H9 (cell line): Measurements from ENCODE around the gene SLC30A9. TPM values are rescaled to one million over a fixed set of nuclear protein-coding genes. Genes with fewer than 3 reads are reported as not detected.

Source experiments
- DNase-seq: peaks from one replicate; pipeline ENCODE4 v3.0.0-alpha.2; 2017
- H2AFZ ChIP-seq: one replicate; pipeline ENCODE4 v1.6.1; 2013; ENCODE audit warnings: mild to moderate bottlenecking, low read length, control low read depth, moderate library complexity
- H2AK5ac ChIP-seq: 2 replicates; pipeline ENCODE4 v1.6.1; 2013; ENCODE audit warnings: low read length, control low read depth, mixed read lengths; ENCODE audit not compliant: insufficient read length
- H2BK120ac ChIP-seq: one replicate; pipeline ENCODE4 v1.6.1; 2013; ENCODE audit warnings: low read depth, mild to moderate bottlenecking, low read length, control low read depth, inconsistent platforms; ENCODE audit not compliant: poor library complexity, severe bottlenecking
- H2BK12ac ChIP-seq: 2 replicates; pipeline ENCODE4 v1.6.1; 2013; ENCODE audit warnings: low read length, control low read depth, mixed read lengths, low read depth; ENCODE audit not compliant: insufficient read length
- H2BK15ac ChIP-seq: 2 replicates; pipeline ENCODE4 v1.6.1; 2013; ENCODE audit warnings: low read depth, low read length, control low read depth
- H2BK20ac ChIP-seq: one replicate; pipeline ENCODE4 v1.6.1; 2013; ENCODE audit warnings: low read depth, mild to moderate bottlenecking, low read length, control low read depth, inconsistent platforms; ENCODE audit not compliant: poor library complexity, severe bottlenecking
- H2BK5ac ChIP-seq: 2 replicates; pipeline ENCODE4 v1.6.1; 2013; ENCODE audit warnings: low read length, control low read depth, mixed read lengths; ENCODE audit not compliant: insufficient read length
- H3K14ac ChIP-seq: 2 replicates; pipeline ENCODE4 v1.6.1; 2013; ENCODE audit warnings: low read length, control low read depth; ENCODE audit not compliant: insufficient read depth
- H3K18ac ChIP-seq: 2 replicates; pipeline ENCODE4 v1.6.1; 2013; ENCODE audit warnings: low read depth, mild to moderate bottlenecking, mixed read lengths, low read length, control low read depth; ENCODE audit not compliant: insufficient read length
- H3K23ac ChIP-seq: 2 replicates; pipeline ENCODE4 v1.6.1; 2013; ENCODE audit warnings: low read length, control low read depth, mixed read lengths, low read depth; ENCODE audit not compliant: insufficient read length
- H3K23me2 ChIP-seq: 2 replicates; pipeline ENCODE4 v1.6.1; 2013; ENCODE audit warnings: low read depth, mild to moderate bottlenecking, mixed read lengths, low read length, control low read depth; ENCODE audit not compliant: insufficient read length, poor library complexity, severe bottlenecking
- H3K27ac ChIP-seq: 2 replicates; pipeline ENCODE4 v1.5.1; 2013; ENCODE audit warnings: low read length, control low read depth, mixed read lengths, low read depth; ENCODE audit not compliant: insufficient read length
- H3K27me3 ChIP-seq: 2 replicates; pipeline ENCODE4 v1.6.1; 2013; ENCODE audit warnings: low read length, control low read depth, inconsistent platforms; ENCODE audit not compliant: insufficient read depth
- H3K4ac ChIP-seq: 2 replicates; pipeline ENCODE4 v1.6.1; 2013; ENCODE audit warnings: low read depth, mild to moderate bottlenecking, control low read depth, inconsistent platforms, low read length, moderate library complexity
- H3K4me1 ChIP-seq: 2 replicates; pipeline ENCODE4 v1.6.1; 2013; ENCODE audit warnings: low read length, control low read depth, inconsistent platforms; ENCODE audit not compliant: insufficient read depth
- H3K4me2 ChIP-seq: 2 replicates; pipeline ENCODE4 v1.6.1; 2013; ENCODE audit warnings: low read length, control low read depth, mixed read lengths; ENCODE audit not compliant: insufficient read length, insufficient read depth
- H3K56ac ChIP-seq: 2 replicates; pipeline ENCODE4 v1.6.1; 2013; ENCODE audit warnings: low read depth, mild to moderate bottlenecking, mixed read lengths, low read length, control low read depth; ENCODE audit not compliant: insufficient read length
- H3K79me1 ChIP-seq: 2 replicates; pipeline ENCODE4 v1.6.1; 2013; ENCODE audit warnings: low read depth, mild to moderate bottlenecking, moderate library complexity, low read length, control low read depth, inconsistent platforms; ENCODE audit not compliant: insufficient read depth, poor library complexity, severe bottlenecking
- H3K79me2 ChIP-seq: 2 replicates; pipeline ENCODE4 v1.6.1; 2013; ENCODE audit warnings: low read length, control low read depth, inconsistent platforms; ENCODE audit not compliant: insufficient read depth
- H3K9ac ChIP-seq: 2 replicates; pipeline ENCODE4 v1.6.1; 2013; ENCODE audit warnings: low read length, control low read depth, mixed read lengths; ENCODE audit not compliant: insufficient read length; ENCODE audit errors: extremely low read depth
- H3K9me3 ChIP-seq: one replicate; pipeline ENCODE4 v1.6.1; 2013; ENCODE audit warnings: low read depth, low read length, inconsistent platforms; ENCODE audit not compliant: control insufficient read depth
- H3T11ph ChIP-seq: one replicate; pipeline ENCODE4 v1.6.1; 2013; ENCODE audit warnings: mild to moderate bottlenecking, low read length, control low read depth, inconsistent platforms
- H4K20me1 ChIP-seq: one replicate; pipeline ENCODE4 v1.6.1; 2013; ENCODE audit not compliant: control insufficient read depth, insufficient read length, insufficient read depth
- H4K5ac ChIP-seq: 2 replicates; pipeline ENCODE4 v1.6.1; 2013; ENCODE audit warnings: low read depth, mild to moderate bottlenecking, mixed read lengths, low read length, control low read depth; ENCODE audit not compliant: insufficient read length
- H4K8ac ChIP-seq: replicated peaks from 2 replicates; pipeline ENCODE4 v1.6.1; 2013; ENCODE audit warnings: low read length, control low read depth, mixed read lengths, low read depth; ENCODE audit not compliant: insufficient read length
- H4K91ac ChIP-seq: 2 replicates; pipeline ENCODE4 v1.6.1; 2013; ENCODE audit warnings: low read depth, mild to moderate bottlenecking, moderate library complexity, mixed read lengths, low read length, control low read depth; ENCODE audit not compliant: insufficient read length
- H3K27ac Mint-ChIP-seq, 3 experiments: 2 replicates in 2 of 3; 3 replicates in 1 of 3; pipeline ENCODE4 v1.8.0; 2020 to 2021; ENCODE audit warnings: mixed read lengths in 3 of 3, mild to moderate bottlenecking in 1 of 3, moderate library complexity in 1 of 3
- H3K27me3 Mint-ChIP-seq: 2 replicates; pipeline ENCODE4 v1.8.0; 2021; ENCODE audit warnings: low read depth, mild to moderate bottlenecking, moderate library complexity, mixed read lengths
- H3K36me3 Mint-ChIP-seq, 3 experiments: 2 replicates in 2 of 3; 3 replicates in 1 of 3; pipeline ENCODE4 v1.8.0; 2020 to 2021; ENCODE audit warnings: low read depth in 3 of 3, mixed read lengths in 3 of 3; ENCODE audit not compliant: insufficient read depth in 1 of 3
- H3K4me1 Mint-ChIP-seq, 2 experiments: 2 replicates each; pipeline ENCODE4 v1.8.0; 2020; ENCODE audit warnings: mixed read lengths in 2 of 2
- H3K4me3 Mint-ChIP-seq, 2 experiments: 2 replicates in 1 of 2; 3 replicates in 1 of 2; pipeline ENCODE4 v1.8.0; 2020 to 2021; ENCODE audit warnings: mild to moderate bottlenecking in 2 of 2, mixed read lengths in 2 of 2, moderate library complexity in 1 of 2
- H3K9me3 Mint-ChIP-seq, 2 experiments: 2 replicates in 1 of 2; 3 replicates in 1 of 2; pipeline ENCODE4 v1.8.0; 2020; ENCODE audit warnings: mild to moderate bottlenecking in 2 of 2, mixed read lengths in 2 of 2, moderate library complexity in 1 of 2
- CTCF ChIP-seq: fragments of 200-600 bp; sonication (generic); conservative IDR thresholded peaks from 3 replicates; pipeline ENCODE4 v1.8.0; 2021; ENCODE audit warnings: antibody characterized with exemption, mild to moderate bottlenecking
- WGBS: extraction: QIAGEN DNeasy Blood & Tissue Kit; methylation state at CpG from one replicate; pipeline ENCODE4 v1.1.7; 2013; ENCODE audit warnings: missing lambda C conversion rate, low lambda C conversion rate, mixed read lengths; ENCODE audit not compliant: insufficient read length; ENCODE audit errors: extremely low coverage; 5-methylcytosine and 5-hydroxymethylcytosine counted together
- total RNA-seq: library from RNA; stranded (reverse); gene quantifications from 2 replicates; pipeline ENCODE4 v1.2.1, GENCODE V29; 2021

Gene SLC30A9
- total RNA-seq, 1 experiment from 2014 or later = 70.8 TPM

- Histone ChIP-seq H3K14ac (no peak overlapping the region), H4K20me1 (no peaks in the 10 kb centered on the region), H3K4me1 (no peaks in the 10 kb centered on the region), H3K56ac (no peak overlapping the region), H2AK5ac (no peak overlapping the region), H3K79me1 (no peaks in the 10 kb centered on the region), H4K91ac (no peak overlapping the region), H3K23ac (no peak overlapping the region), H3K9ac (no peak overlapping the region), H3K4ac (no peak overlapping the region), H3T11ph (no peak overlapping the region), H2AFZ (no peak overlapping the region), H2BK15ac (no peak overlapping the region), H3K27me3 (no peaks in the 10 kb centered on the region), H4K8ac (no peak overlapping the region), H3K79me2 (no peaks in the 10 kb centered on the region), H4K5ac (no peak overlapping the region), H3K23me2 (no peaks in the 10 kb centered on the region), H3K27ac (no peak overlapping the region), H2BK120ac (no peak overlapping the region), H3K4me2 (no peak overlapping the region), H2BK5ac (no peak overlapping the region), H2BK12ac (no peak overlapping the region), H3K9me3 (no peaks in the 10 kb centered on the region), H3K18ac (no peak overlapping the region), H2BK20ac (no peak overlapping the region)
- no peaks in the 10 kb centered on the region for H3K27me3 Mint-ChIP-seq
- DNase-seq = no peak
- no CpG with 5 or more reads among the region's 2 CpGs for WGBS
- no peak overlapping the region for H3K4me3 Mint-ChIP-seq
- no peaks in the 10 kb centered on the region for H3K9me3 Mint-ChIP-seq
- H3K36me3 Mint-ChIP-seq = peaks cover 0 to 17% (median 7%) of the 10 kb centered on the region in 3 experiments; a peak in 4 of 7 replicates
- TF ChIP-seq CTCF = no peak
- H3K27ac Mint-ChIP-seq = no peak overlapping the region
- no peaks in the 10 kb centered on the region for H3K4me1 Mint-ChIP-seq
Measured at GRCh38 chr4:42066402-42066801, 76.1 kb downstream of the SLC30A9 start.
